AG09319 (cell line): ENCODE results near the gene COL23A1.

ENCODE experiments used
- DNase-seq: peaks from one replicate; pipeline ENCODE4 v3.0.0-alpha.2; 2010; ENCODE audit warnings: low read depth; ENCODE audit errors: extremely low read depth
- CTCF ChIP-seq: IDR thresholded peaks from 2 replicates; pipeline ENCODE4 v1.5.1; 2011; ENCODE audit warnings: low read depth, mild to moderate bottlenecking, inconsistent platforms, low read length, moderate library complexity

The COL23A1 gene

DNA sequence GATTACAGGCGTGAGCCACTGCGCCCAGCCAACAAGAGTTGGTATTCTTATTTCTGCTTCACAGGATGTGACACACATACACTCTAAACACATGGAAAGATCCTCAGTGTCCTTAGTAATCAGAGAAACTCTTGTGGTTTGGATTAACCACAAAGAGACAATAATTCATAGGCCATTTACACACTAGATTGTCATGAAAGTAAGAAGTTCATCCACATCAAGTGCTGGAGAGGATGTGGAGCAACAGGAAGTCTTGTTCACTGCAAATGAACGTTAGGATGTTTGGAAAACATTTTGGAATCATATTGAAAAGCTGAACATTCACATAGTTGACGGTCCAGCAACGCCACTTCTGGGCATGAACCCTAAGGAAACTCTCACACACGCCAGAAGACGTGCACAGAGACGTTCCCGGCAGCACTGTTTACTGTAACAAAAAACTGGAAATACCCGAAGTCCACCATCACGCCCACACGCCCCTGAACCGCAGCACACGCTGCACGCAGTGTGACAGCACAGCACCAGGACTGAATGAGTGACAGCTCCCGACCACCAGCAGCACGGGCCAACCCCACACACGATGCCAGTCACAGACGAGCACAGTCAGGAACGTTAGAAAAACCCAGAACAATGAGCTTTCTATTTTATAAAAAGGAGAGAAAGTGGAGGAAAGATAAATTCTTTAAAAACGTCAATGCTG lies 87.6 kb downstream of the COL23A1 start:
- no peak for DNase-seq
- TF ChIP-seq CTCF: no peak

DNA sequence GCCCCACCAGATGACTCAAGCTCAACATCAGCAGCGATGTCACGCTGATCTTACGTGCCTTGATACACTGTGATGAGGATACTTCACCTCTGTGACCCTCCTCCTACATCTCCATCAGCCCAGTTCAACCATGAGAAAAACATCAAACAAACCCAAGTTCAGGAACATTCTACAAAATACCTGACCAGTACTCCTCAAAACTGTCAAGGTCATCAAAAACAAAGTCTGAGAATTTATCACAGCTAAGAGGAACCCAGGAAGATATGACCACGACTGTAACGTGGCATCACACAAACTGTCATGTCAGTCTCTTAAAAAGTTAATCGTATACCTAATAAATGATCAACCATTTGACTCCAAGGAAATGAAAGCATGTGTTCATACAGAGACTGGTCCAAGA lies 90.8 kb downstream of the COL23A1 start:
- no peak for TF ChIP-seq CTCF
- no peak for DNase-seq

- no peak for TF ChIP-seq CTCF
- peak; percentile 10 for DNase-seq
Observed at GRCh38 chr5:178496642-178497041, 93.6 kb downstream of the COL23A1 start.

- DNase-seq: no peak
- TF ChIP-seq CTCF: no peak
Observed at GRCh38 chr5:178496214-178496613, 94.0 kb downstream of the COL23A1 start.

GRCh38 chr5:178495706-178496105 lies 94.5 kb downstream of the COL23A1 start:
- no peak for DNase-seq
- no peak for TF ChIP-seq CTCF

DNA sequence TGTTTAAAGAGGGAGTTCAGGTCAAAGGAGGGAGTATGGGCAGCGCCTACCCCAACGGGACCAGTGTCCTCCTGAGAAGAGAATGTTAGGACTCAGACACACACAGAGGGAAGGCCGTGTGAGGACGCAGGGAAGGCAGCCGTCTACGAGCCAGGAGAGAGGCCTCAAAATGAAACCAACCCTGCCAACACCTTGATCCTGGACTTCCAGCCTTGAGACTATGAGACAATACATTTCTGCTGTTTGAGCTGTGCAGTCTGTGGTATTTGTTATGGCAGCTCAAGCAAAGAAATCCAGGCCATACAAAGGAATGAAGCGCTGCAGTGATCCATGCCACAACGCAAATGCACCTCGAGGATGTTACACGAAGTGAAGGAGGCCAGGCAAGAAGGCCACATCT lies 97.9 kb downstream of the COL23A1 start:
- DNase-seq: no peak
- TF ChIP-seq CTCF: no peak

GRCh38 chr5:178490935-178491652 lies 99.1 kb downstream of the COL23A1 start:
- no peak for DNase-seq

More at GRCh38 chr5:178490935-178491652, 99.1 kb downstream of the COL23A1 start:
- TF ChIP-seq CTCF: no peak
